GM18867 (cell line): ENCODE data around the gene CCK.

ENCODE experiments used
- ATAC-seq: cut with Tn5 transposase; IDR thresholded peaks from one replicate; pipeline ENCODE4 v1.9.1; 2021; ENCODE audit warnings: mild to moderate bottlenecking, moderate library complexity; ENCODE audit not compliant: unreplicated experiment

Gene CCK

GRCh38 chr3:42270561-42270960, 4.6 kb upstream of the CCK start:
- ATAC-seq = no peak

- no peak for ATAC-seq
Measured at GRCh38 chr3:42269647-42270046, 3.7 kb upstream of the CCK start.

- ATAC-seq = no peak
Measured at GRCh38 chr3:42267878-42268277, 1.9 kb upstream of the CCK start.

GRCh38 chr3:42265059-42265991, 660 bp downstream of the CCK start:
- no peak for ATAC-seq

- no peak for ATAC-seq
Measured at GRCh38 chr3:42264399-42265058, 1.5 kb downstream of the CCK start.

- no peak for ATAC-seq
Measured at GRCh38 chr3:42263354-42264346, 2.3 kb downstream of the CCK start.

GRCh38 chr3:42262525-42262924, 3.5 kb downstream of the CCK start:
- no peak for ATAC-seq

GRCh38 chr3:42257007-42257406, 9.0 kb downstream of the CCK start:
- no peak for ATAC-seq

- ATAC-seq = no peak
Measured at GRCh38 chr3:42256135-42256819, 9.7 kb downstream of the CCK start.

- no peak for ATAC-seq
Measured at GRCh38 chr3:42254566-42254965, 11.4 kb downstream of the CCK start.

GRCh38 chr3:42250761-42251160, 15.2 kb downstream of the CCK start:
- ATAC-seq = no peak

- ATAC-seq = peak; percentile 93
Measured at GRCh38 chr3:42247576-42248027, 18.4 kb downstream of the CCK start.

- ATAC-seq = no peak
Measured at GRCh38 chr3:42246091-42246490, 19.9 kb downstream of the CCK start.

- ATAC-seq = no peak
Measured at GRCh38 chr3:42236611-42237010, 29.4 kb downstream of the CCK start.

GRCh38 chr3:42235532-42235931, 30.5 kb downstream of the CCK start:
- ATAC-seq = no peak

GRCh38 chr3:42230860-42231259, 35.1 kb downstream of the CCK start:
- ATAC-seq = no peak

GRCh38 chr3:42229942-42230688, 35.9 kb downstream of the CCK start:
- ATAC-seq = no peak

- no peak for ATAC-seq
Measured at GRCh38 chr3:42229266-42229941, 36.6 kb downstream of the CCK start.

- ATAC-seq = no peak
Measured at GRCh38 chr3:42228796-42229195, 37.2 kb downstream of the CCK start.
